HEK293T (cell line): Measurements from ENCODE around the gene LRRC10B.

Experiments used
- BHLHE40 ChIP-seq: fragments of 450-650 bp; IDR thresholded peaks from 2 replicates; pipeline ENCODE4 v1.6.1; 2016; ENCODE audit warnings: mild to moderate bottlenecking, moderate library complexity, borderline replicate concordance
- HDGF ChIP-seq: fragments of 450-650 bp; IDR thresholded peaks from 2 replicates; pipeline ENCODE4 v1.6.1; 2017; ENCODE audit warnings: antibody characterized with exemption, borderline replicate concordance

GRCh38 chr11:61550665-61551227 lies 42.2 kb downstream of the LRRC10B start:
- TF ChIP-seq BHLHE40: no peak
- TF ChIP-seq HDGF: no peak
